K562 (cell line): ENCODE measurements around the gene RAE1. TPM values are rescaled to one million over a fixed set of nuclear protein-coding genes. Genes with fewer than 3 reads are reported as not detected.

Experiments
- ATAC-seq: fragments of 200-7000 bp; cut with Tn5 transposase; 3 replicates; pipeline ENCODE4 v1.9.1; 2020; ENCODE audit warnings: moderate library complexity
- BruUV-seq: library from RNA; stranded (reverse); fragments of 400-500 nt; replicated peaks from 2 replicates; lab custom pipeline; 2021; lab: Mats Ljungman, UMichigan
- CTCF ChIA-PET: fragments of 300-600 bp; formaldehyde crosslinking; extraction: SDS; loops from one replicate; lab custom pipeline; 2021; ENCODE audit warnings: low intra/inter-chr PET ratio; lab: Yijun Ruan, JAX
- POLR2A ChIA-PET: fragments of 300-600, 350-650 bp; sonication (Branson Sonifier 250); formaldehyde crosslinking; extraction: SDS; loops from one replicate; lab custom pipeline; 2021; ENCODE audit warnings: antibody characterized with exemption, inconsistent platforms; lab: Yijun Ruan, JAX
- DNase-seq, 4 experiments: peaks; one replicate each; pipeline versions ENCODE4 v3.0.0 to v3.0.0-alpha.2; 2011 to 2018; ENCODE audit warnings: low spot score in 3 of 4, mixed read lengths in 3 of 4; ENCODE audit errors: extremely low read depth in 1 of 4
- FAIRE-seq: peaks from 2 replicates; lab custom pipeline; 2011; peaks lifted over from hg19 to GRCh38; lab: Jason Lieb, UNC
- H2AFZ ChIP-seq: 2 replicates; pipeline ENCODE4 v1.6.0; 2011; ENCODE audit warnings: low read depth, low read length, control low read depth, inconsistent platforms
- H3K27ac ChIP-seq: fragments of 200-600 bp; 3 replicates; pipeline ENCODE4 v1.8.0; 2011; ENCODE audit warnings: low read depth, mild to moderate bottlenecking, control low read depth, inconsistent platforms, low read length, moderate library complexity, mixed read lengths; ENCODE audit errors: extremely low read depth
- H3K27me3 ChIP-seq, 2 experiments: fragments of 300-600 bp in 1 of 2; 2 replicates in 1 of 2; 3 replicates in 1 of 2; pipeline versions ENCODE4 v1.6.0 to v1.8.0; 2011; ENCODE audit warnings: inconsistent platforms in 2 of 2, low read length in 2 of 2, mild to moderate bottlenecking in 1 of 2, mixed read lengths in 1 of 2, moderate library complexity in 1 of 2; ENCODE audit not compliant: control insufficient read depth in 2 of 2, insufficient read depth in 2 of 2
- H3K36me3 ChIP-seq: fragments of 300-600 bp; 3 replicates; pipeline ENCODE4 v1.8.0; 2011; ENCODE audit warnings: mild to moderate bottlenecking, low read length, inconsistent platforms; ENCODE audit not compliant: control insufficient read depth, insufficient read depth
- H3K4me1 ChIP-seq, 2 experiments: fragments of 200-600 bp in 1 of 2; replicated peaks in 1 of 2; 2 replicates in 1 of 2; 3 replicates in 1 of 2; pipeline versions ENCODE4 v1.5.1 to v1.8.0; 2011; ENCODE audit warnings: inconsistent platforms in 2 of 2, low read length in 2 of 2, mild to moderate bottlenecking in 1 of 2, mixed read lengths in 1 of 2, moderate library complexity in 1 of 2; ENCODE audit not compliant: control insufficient read depth in 2 of 2, insufficient read depth in 2 of 2
- H3K4me2 ChIP-seq: 2 replicates; pipeline ENCODE4 v1.6.1; 2011; ENCODE audit warnings: low read length, control low read depth, inconsistent platforms, mixed read lengths; ENCODE audit not compliant: insufficient read depth
- H3K4me3 ChIP-seq: fragments of 200-600 bp; sonication (generic), shearing (Covaris generic); 2 replicates; pipeline ENCODE4 v1.5.1; 2016; ENCODE audit warnings: control low read depth, inconsistent platforms
- H3K79me2 ChIP-seq: fragments of 200-600 bp; 3 replicates; pipeline ENCODE4 v1.8.0; 2011; ENCODE audit warnings: low read length, inconsistent platforms; ENCODE audit not compliant: control insufficient read depth, insufficient read depth
- H3K9ac ChIP-seq, 2 experiments: 2 replicates each; pipeline versions ENCODE4 v1.6.0 to v1.6.1; 2011; ENCODE audit warnings: low read depth in 2 of 2, low read length in 2 of 2, control low read depth in 1 of 2, inconsistent platforms in 1 of 2, mild to moderate bottlenecking in 1 of 2, mixed read lengths in 1 of 2; ENCODE audit not compliant: insufficient read depth in 1 of 2
- H3K9me1 ChIP-seq: one replicate; pipeline ENCODE4 v1.6.0; 2011; ENCODE audit warnings: inconsistent platforms, mild to moderate bottlenecking, low read length, moderate library complexity; ENCODE audit not compliant: control insufficient read depth, insufficient read depth
- H3K9me3 ChIP-seq: replicated peaks from 2 replicates; pipeline ENCODE4 v1.5.1; 2011; ENCODE audit warnings: low read depth, low read length, inconsistent platforms; ENCODE audit not compliant: control insufficient read depth, insufficient read depth
- H4K20me1 ChIP-seq: replicated peaks from 2 replicates; pipeline ENCODE4 v1.6.1; 2011; ENCODE audit warnings: low read length, inconsistent platforms, mixed read lengths; ENCODE audit not compliant: control insufficient read depth, insufficient read depth
- ARID2 ChIP-seq: fragments of 450-650 bp; IDR thresholded peaks from 2 replicates; pipeline ENCODE4 v1.6.1; 2017; ENCODE audit warnings: antibody characterized with exemption, mild to moderate bottlenecking
- DNMT1 ChIP-seq: fragments of 450-650 bp; IDR thresholded peaks from 2 replicates; pipeline ENCODE4 v1.6.1; 2016; ENCODE audit warnings: antibody characterized with exemption, mild to moderate bottlenecking
- HSF4 ChIP-seq: fragments of 250-450 bp; sonication (Bioruptor Pico); IDR thresholded peaks from 2 replicates; pipeline ENCODE4 v2.1.2; 2022; ENCODE audit warnings: mild to moderate bottlenecking, moderate library complexity, borderline replicate concordance
- TAF7 ChIP-seq: fragments of 450-650 bp; IDR thresholded peaks from 2 replicates; pipeline ENCODE4 v1.6.1; 2016; ENCODE audit warnings: missing genetic modification characterization, missing compliant biosample characterization
- TBL1XR1 ChIP-seq, 2 experiments: IDR thresholded peaks; 2 replicates each; pipeline ENCODE4 v1.6.1; 2012; ENCODE audit warnings: improper control_type of control experiment in 2 of 2, low read length in 2 of 2, mild to moderate bottlenecking in 1 of 2
- ZBED1 ChIP-seq: IDR thresholded peaks from 2 replicates; pipeline ENCODE4 v1.6.1; 2014
- ZNF699 ChIP-seq: fragments of 250-450 bp; sonication (Bioruptor Pico); IDR thresholded peaks from 2 replicates; pipeline ENCODE4 v1.8.0; 2021; ENCODE audit warnings: mild to moderate bottlenecking, moderate library complexity; ENCODE audit not compliant: insufficient replicate concordance
- ZNF707 ChIP-seq: fragments of 250-450 bp; sonication (Bioruptor Pico); conservative IDR thresholded peaks from 2 replicates; pipeline ENCODE4 v1.8.0; 2022; ENCODE audit warnings: inconsistent platforms, mild to moderate bottlenecking, moderate library complexity
- ZNF75A ChIP-seq: fragments of 450-650 bp; formaldehyde crosslinking; IDR thresholded peaks from 2 replicates; pipeline ENCODE4 v1.4.0; 2020; ENCODE audit warnings: mild to moderate bottlenecking
- WGBS: fragments of 100-300 bp; shearing (Covaris generic); methylation state at CpG from one replicate; pipeline ENCODE4 v1.1.6; 2016; ENCODE audit warnings: low coverage, mixed read lengths; ENCODE audit not compliant: insufficient coverage; ENCODE audit errors: missing lambda C conversion rate; 5-methylcytosine and 5-hydroxymethylcytosine counted together
- in situ Hi-C: fragments of 300-500 bp; cut with MboI; formaldehyde crosslinking; loops from 4 replicates; pipeline ENCODE4 v1.15.0; 2018; ENCODE audit warnings: inconsistent platforms, mixed read lengths
- intact Hi-C: fragments of 100-400 bp; cut with micrococcal nuclease; formaldehyde crosslinking; loops from 2 replicates; pipeline ENCODE4 v1.14.2; 2022
- polyA plus RNA-seq, 8 experiments: library from polyadenylated mRNA; depleted of rRNA in 4 of 8; stranded (reverse) in 5 of 8; unstranded in 3 of 8; fragments of >200 nt; fragmentation: Nextera tagmentation in 2 of 8; fragmentation: Illumina TruSeq in 1 of 8; extraction: Ambion mirVana in 2 of 8; extraction: Trizol in 1 of 8; gene quantifications; 2 replicates each; pipeline versions ENCODE4 v1.2.1 to v1.2.3, GENCODE V29; 2011 to 2014; ENCODE audit warnings: inconsistent platforms in 1 of 8, missing spikeins in 1 of 8
- total RNA-seq, 7 experiments: library from RNA; depleted of rRNA in 6 of 7; stranded (reverse); fragments of >200 nt in 6 of 7; fragmentation: Illumina TruSeq in 2 of 7; extraction: Trizol in 2 of 7; gene quantifications; 2 replicates each; pipeline versions ENCODE4 v1.2.1 to v1.2.3, GENCODE V29; 2011 to 2021; ENCODE audit warnings: low replicate concordance in 1 of 7

The RAE1 gene
- total and polyA plus RNA-seq, 9 of the 15 experiments (the other 6 are each of a cell fraction or from before 2014, with no cell fraction given), result 33.7 to 248 (median 77.7) TPM

DNA sequence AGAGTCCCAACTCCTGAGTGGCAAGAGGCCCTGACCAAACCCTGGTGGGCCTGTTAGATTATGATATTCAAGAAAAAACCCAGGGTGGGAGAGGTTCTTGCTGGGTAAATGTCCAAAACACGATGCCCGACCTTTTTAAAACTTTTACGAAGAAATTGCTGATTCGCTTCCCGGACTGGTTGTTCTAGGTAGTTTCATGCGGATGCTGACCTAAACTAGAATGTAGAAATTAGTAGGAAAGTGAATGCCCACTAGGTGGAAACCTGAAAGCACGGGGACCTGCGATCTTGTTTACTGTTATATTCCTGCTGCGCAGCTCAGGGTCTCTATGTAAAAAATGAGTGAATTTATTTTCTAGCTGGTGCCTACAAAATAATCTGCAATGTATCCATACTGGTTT lies 2.3 kb downstream of the RAE1 start:
- FAIRE-seq (no peak), DNase-seq (no peak), ATAC-seq (no peak)
- CTCF ChIA-PET, result interaction anchor here (0.6 kb wide), 1 partner anchor 46 kb away, joined by 3 read pairs; no protein-coding TSS in a partner anchor
- Histone ChIP-seq H3K9me1 (no peaks in the 10 kb centered on the region), H3K9me3 (no peaks in the 10 kb centered on the region), H4K20me1 (peaks cover 10% of the 10 kb centered on the region), H3K27me3 (no peaks in the 10 kb centered on the region), H3K79me2 (peaks cover 43% of the 10 kb centered on the region), H3K4me3 (no peak overlapping the region), H2AFZ (no peak overlapping the region), H3K36me3 (peaks cover 34% of the 10 kb centered on the region), H3K27ac (no peak overlapping the region), H3K4me2 (no peak overlapping the region), H3K9ac (no peak overlapping the region), H3K4me1 (peaks cover 7% of the 10 kb centered on the region in 2 experiments)
- TF ChIP-seq ARID2 (no peak), HSF4 (no peak), TBL1XR1 (IDR thresholded peaks at IDR 0.05; ENCODE audit: low read length in 2 of 2) (no peak), ZNF699 (CRISPR knock-in tag) (no peak), ZNF75A (CRISPR knock-in tag) (no peak), ZNF707 (CRISPR knock-in tag) (no peak), DNMT1 (no peak), ZBED1 (no peak), TAF7 (tag) (no peak)
- WGBS, result 95% methylated on average over 9 of the region's 9 CpGs
- POLR2A ChIA-PET, result no interaction called here
- in situ Hi-C loops (no loop called here), intact Hi-C loops (no loop called here)
- BruUV-seq, result no TSS peak
